GM08714 (cell line): ENCODE results near the gene NDUFS4.
"Not testable (repeated sequence)": the region's sequence is repeated elsewhere in the genome, so short reads cannot be mapped to it uniquely, and the experiment has no call there.

ENCODE experiments used
- H3K4me3 ChIP-seq: fragments of 200-500 bp; sonication (Bioruptor generic); 2 replicates; pipeline ENCODE4 v1.5.1; 2014; ENCODE audit warnings: mild to moderate bottlenecking, low read length, inconsistent platforms
- ZNF274 ChIP-seq: IDR thresholded peaks from 2 replicates; pipeline ENCODE4 v1.6.1; 2012; ENCODE audit warnings: mild to moderate bottlenecking, low read depth, low read length

The NDUFS4 gene

GRCh38 chr5:53671447-53671846 lies 111.0 kb downstream of the NDUFS4 start:
- H3K4me3 ChIP-seq, result no peak overlapping the region
- TF ChIP-seq ZNF274, result no peak

- TF ChIP-seq ZNF274, result no peak
- H3K4me3 ChIP-seq, result no peak overlapping the region
Observed at GRCh38 chr5:53674121-53674520, 113.7 kb downstream of the NDUFS4 start.

GRCh38 chr5:53677632-53678031 lies 117.2 kb downstream of the NDUFS4 start:
- no peak overlapping the region for H3K4me3 ChIP-seq

GRCh38 chr5:53678981-53679660 lies 118.7 kb downstream of the NDUFS4 start:
- H3K4me3 ChIP-seq, result no peak overlapping the region
- no peak for TF ChIP-seq ZNF274

More at GRCh38 chr5:53677632-53678031, 117.2 kb downstream of the NDUFS4 start:
- no peak for TF ChIP-seq ZNF274

GRCh38 chr5:53681079-53681478 lies 120.6 kb downstream of the NDUFS4 start:
- no peak for TF ChIP-seq ZNF274
- no peak overlapping the region for H3K4me3 ChIP-seq

DNA sequence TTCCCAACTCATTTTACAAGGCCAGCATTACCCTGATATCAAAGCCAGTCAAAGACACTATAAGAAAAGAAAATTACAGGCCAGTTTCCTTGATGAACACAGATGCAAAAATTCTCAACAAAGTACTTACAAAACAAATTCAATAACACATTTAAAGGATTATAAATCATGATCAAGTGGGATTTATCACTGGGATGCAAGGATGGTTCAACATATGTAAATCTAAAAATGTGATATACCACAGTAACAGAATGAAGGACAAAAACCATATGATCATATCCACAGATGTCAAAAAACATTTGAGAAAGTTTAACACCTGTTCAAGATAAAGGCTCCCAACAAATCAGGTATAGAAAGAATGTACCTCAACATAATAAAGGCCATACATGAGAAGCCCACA lies 130.6 kb downstream of the NDUFS4 start:
- TF ChIP-seq ZNF274, result no peak
- H3K4me3 ChIP-seq, result no peak overlapping the region

DNA sequence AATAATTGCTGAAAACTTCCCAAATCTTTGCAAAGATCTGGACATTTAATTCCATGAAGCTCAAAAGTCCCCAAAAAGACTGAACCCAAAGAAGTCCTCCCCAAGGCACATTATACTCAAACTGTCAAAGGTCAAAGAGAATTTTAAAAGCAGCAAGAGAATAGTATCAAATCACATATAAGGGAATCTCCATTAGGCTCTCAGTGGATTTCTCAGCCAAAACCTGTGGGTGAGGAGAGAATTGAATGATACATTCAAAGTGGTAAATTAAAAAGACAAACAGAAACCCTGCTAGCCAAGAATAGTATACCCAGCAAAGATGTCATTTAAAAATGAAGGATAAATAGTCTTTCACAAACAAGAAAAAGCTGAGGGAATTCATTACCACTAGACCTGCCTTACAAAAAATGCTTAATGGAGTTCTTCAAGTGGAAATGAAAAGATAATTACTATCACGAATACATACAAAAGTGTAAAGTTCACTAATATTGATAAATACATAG lies 134.1 kb downstream of the NDUFS4 start:
- no peak overlapping the region for H3K4me3 ChIP-seq
- TF ChIP-seq ZNF274, result no peak

GRCh38 chr5:53710405-53710804 lies 150.0 kb downstream of the NDUFS4 start:
- not testable (repeated sequence) for H3K4me3 ChIP-seq

DNA sequence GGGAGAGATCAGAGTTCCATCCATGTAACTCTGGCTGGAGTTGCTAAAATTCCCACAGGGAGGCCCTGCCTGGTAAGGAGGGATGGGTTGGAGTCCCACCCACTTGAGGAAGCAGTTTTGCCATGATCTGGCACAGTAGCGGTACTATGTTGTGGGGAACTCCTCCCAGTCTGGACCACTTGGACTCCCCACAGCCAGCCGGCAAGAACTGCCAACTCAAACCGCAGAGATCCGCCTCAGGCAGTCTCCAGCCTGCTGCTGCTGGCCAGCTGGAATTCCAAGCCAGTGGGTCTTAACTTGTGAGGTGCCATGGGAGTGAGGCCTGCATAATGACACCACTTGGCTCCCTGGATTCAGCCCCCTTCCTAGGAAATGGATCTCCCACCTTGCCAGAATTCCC lies 151.9 kb downstream of the NDUFS4 start:
- no peak overlapping the region for H3K4me3 ChIP-seq
- TF ChIP-seq ZNF274, result no peak

DNA sequence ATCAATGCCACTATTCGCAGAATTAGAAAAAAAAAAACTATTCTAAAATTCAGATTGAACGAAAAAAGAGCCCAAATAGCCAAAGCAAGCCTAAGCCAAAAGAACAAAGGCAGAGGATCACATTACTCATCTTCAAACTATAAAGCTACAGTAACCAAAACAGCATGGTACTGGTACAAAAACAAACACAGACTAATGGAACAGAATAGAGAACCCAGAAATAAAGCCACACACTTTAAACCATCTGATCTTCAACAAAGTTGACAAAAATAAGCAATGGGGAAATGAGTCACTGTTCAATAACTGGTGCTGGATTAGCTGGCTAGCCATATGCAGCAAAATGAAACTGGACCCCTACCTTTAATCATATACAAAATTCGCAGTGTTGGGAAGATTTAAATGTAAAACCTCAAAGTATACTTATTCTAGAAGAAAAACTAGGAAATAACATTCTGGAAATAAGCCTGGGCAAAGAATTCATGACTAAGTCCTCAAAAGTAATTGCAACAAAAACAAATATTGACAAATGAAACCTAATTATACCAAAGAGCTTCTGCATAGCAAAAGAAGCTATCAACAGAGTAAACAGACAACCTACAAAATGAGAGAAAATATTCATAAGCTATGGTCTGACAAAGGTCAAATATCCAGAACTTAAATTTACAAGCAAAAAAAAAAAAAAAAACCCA lies 153.7 kb downstream of the NDUFS4 start:
- no peak for TF ChIP-seq ZNF274
- H3K4me3 ChIP-seq, result no peak overlapping the region

DNA sequence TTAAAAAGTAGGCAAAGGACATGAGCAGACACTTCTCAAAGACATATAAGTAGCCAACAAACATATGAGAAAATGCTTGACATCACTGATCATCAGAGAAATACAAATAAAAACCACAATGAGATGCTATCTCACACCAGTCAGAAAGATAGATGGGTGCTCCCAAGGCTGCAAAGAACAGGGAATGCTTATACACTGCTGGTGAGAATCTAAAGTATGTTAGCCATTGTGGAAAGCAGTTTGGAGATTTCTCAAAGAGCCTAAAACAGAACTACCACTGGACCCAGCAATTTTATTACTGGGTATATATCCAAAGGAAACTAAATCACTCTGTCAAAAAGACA lies 154.2 kb downstream of the NDUFS4 start:
- no peak for TF ChIP-seq ZNF274
- H3K4me3 ChIP-seq, result no peak overlapping the region

- no peak for TF ChIP-seq ZNF274
- H3K4me3 ChIP-seq, result no peak overlapping the region
Observed at GRCh38 chr5:53726121-53726520, 165.7 kb downstream of the NDUFS4 start.

DNA sequence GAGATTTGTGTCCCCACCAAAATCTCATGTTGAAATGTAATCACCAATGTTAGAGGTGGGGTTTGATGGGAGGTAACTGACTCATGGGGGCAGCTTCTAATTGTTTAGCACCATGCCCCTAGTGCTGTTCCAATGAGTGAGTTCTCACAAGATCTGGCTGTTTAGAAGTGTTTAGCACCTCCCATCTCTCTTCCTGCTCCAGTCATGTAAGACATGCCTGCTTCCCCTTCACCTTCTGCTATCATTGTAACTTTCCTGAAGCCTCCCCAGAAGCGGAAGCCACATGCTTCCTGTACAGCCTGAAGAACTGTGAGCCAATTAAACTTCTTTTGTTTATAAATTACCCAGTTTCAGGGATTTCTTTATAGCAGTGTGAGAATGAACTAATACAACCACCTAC lies 170.5 kb downstream of the NDUFS4 start:
- no peak overlapping the region for H3K4me3 ChIP-seq
- TF ChIP-seq ZNF274, result no peak
